ENCODE results near the gene ASL.

DNA sequence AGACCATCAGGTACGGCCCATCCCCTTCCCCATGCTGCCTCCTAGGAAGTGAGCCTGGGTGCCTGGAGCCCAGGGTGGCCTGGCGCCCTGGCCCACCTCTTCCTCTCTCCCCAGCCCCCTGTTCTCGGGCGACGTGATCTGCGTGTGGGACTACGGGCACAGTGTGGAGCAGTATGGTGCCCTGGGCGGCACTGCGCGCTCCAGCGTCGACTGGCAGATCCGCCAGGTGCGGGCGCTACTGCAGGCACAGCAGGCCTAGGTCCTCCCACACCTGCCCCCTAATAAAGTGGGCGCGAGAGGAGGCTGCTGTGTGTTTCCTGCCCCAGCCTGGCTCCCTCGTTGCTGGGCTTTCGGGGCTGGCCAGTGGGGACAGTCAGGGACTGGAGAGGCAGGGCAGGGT lies 17.0 kb downstream of the ASL start:
- no peak for TF ChIP-seq FOXM1 (IDR thresholded peaks at IDR 0.05; ENCODE audit: borderline replicate concordance)
- TF ChIP-seq CTBP1 (IDR thresholded peaks at IDR 0.05; ENCODE audit: borderline replicate concordance) = no peak
- TF ChIP-seq, protein P1, sequence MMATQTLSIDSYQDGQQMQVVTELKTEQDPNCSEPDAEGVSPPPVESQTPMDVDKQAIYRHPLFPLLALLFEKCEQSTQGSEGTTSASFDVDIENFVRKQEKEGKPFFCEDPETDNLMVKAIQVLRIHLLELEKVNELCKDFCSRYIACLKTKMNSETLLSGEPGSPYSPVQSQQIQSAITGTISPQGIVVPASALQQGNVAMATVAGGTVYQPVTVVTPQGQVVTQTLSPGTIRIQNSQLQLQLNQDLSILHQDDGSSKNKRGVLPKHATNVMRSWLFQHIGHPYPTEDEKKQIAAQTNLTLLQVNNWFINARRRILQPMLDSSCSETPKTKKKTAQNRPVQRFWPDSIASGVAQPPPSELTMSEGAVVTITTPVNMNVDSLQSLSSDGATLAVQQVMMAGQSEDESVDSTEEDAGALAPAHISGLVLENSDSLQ (IDR thresholded peaks at IDR 0.05) = no peak
- TF ChIP-seq FOXA1 (IDR thresholded peaks at IDR 0.05) = no peak
- TF ChIP-seq ELF4 (IDR thresholded peaks at IDR 0.05) = no peak
- no peak for TF ChIP-seq SP1 (IDR thresholded peaks at IDR 0.05)
- no peak for TF ChIP-seq LEF1 (IDR thresholded peaks at IDR 0.05; ENCODE audit: borderline replicate concordance)
- TF ChIP-seq NFRKB (IDR thresholded peaks at IDR 0.05) = no peak
- TF ChIP-seq HDGF (IDR thresholded peaks at IDR 0.05; ENCODE audit: borderline replicate concordance) = no peak
- no peak for TF ChIP-seq FOXK2 (IDR thresholded peaks at IDR 0.05)
- TF ChIP-seq ZNF384 (IDR thresholded peaks at IDR 0.05) = no peak

Measured in HEK293T (cell line).